GM23338 (cell line): ENCODE data around the gene LRRC25. TPM values are rescaled to one million over a fixed set of nuclear protein-coding genes. Genes with fewer than 3 reads are reported as not detected.

Experiments
- CREB1 ChIP-seq: fragments of 250-450 bp; sonication (Bioruptor Pico); IDR thresholded peaks from 2 replicates; pipeline ENCODE4 v1.5.0; 2020; ENCODE audit warnings: low read depth, mild to moderate bottlenecking, moderate library complexity
- EZH2phosphoT487 ChIP-seq: fragments of 200-600 bp; sonication (generic); IDR thresholded peaks from one replicate; pipeline ENCODE4 v1.8.1; 2018; ENCODE audit warnings: antibody characterized with exemption; ENCODE audit not compliant: unreplicated experiment
- NANOG ChIP-seq: IDR thresholded peaks from 2 replicates; pipeline ENCODE4 v1.6.1; 2016; ENCODE audit warnings: antibody characterized with exemption, borderline replicate concordance
- POLR2AphosphoS5 ChIP-seq: IDR thresholded peaks from 2 replicates; pipeline ENCODE4 v1.6.1; 2016; ENCODE audit warnings: antibody characterized with exemption, low read depth
- STAT1 ChIP-seq: IDR thresholded peaks from one replicate; pipeline ENCODE4 v1.6.1; 2016; ENCODE audit warnings: antibody characterized with exemption; ENCODE audit not compliant: unreplicated experiment
- ZNF114 ChIP-seq: fragments of 250-450 bp; sonication (Bioruptor Pico); IDR thresholded peaks from 2 replicates; pipeline ENCODE4 v1.5.0; 2020; ENCODE audit warnings: mild to moderate bottlenecking, moderate library complexity
- ZNF331 ChIP-seq: fragments of 250-450 bp; sonication (Bioruptor Pico); IDR thresholded peaks from 2 replicates; pipeline ENCODE4 v1.5.0; 2020; ENCODE audit warnings: low read depth, mild to moderate bottlenecking, moderate library complexity
- polyA plus RNA-seq: library from polyadenylated mRNA; unstranded; fragments of >200 nt; fragmentation: Nextera tagmentation; extraction: Ambion mirVana; gene quantifications from 2 replicates; pipeline ENCODE4 v1.2.1, GENCODE V29; 2016
- total RNA-seq: library from RNA; depleted of rRNA; stranded (reverse); fragments of >200 nt; shearing (Covaris generic); gene quantifications from 2 replicates; pipeline ENCODE4 v1.2.3, GENCODE V29; 2014
- TF ChIP-seq, protein P1 (sequence below): fragments of 250-450 bp; sonication (Bioruptor Pico); IDR thresholded peaks from 2 replicates; pipeline ENCODE4 v1.5.0; 2020; ENCODE audit warnings: mild to moderate bottlenecking, moderate library complexity
- TF ChIP-seq, protein P2 (sequence below): IDR thresholded peaks from one replicate; pipeline ENCODE4 v1.6.1; 2018; ENCODE audit warnings: antibody characterized with exemption; ENCODE audit not compliant: unreplicated experiment

Gene LRRC25
- total and polyA plus RNA-seq, 2 experiments from 2014 or later = 0.17 to 0.24 TPM

GRCh38 chr19:18368504-18369222 lies 28.8 kb downstream of the LRRC25 start (continued):
- TF ChIP-seq, protein P1, sequence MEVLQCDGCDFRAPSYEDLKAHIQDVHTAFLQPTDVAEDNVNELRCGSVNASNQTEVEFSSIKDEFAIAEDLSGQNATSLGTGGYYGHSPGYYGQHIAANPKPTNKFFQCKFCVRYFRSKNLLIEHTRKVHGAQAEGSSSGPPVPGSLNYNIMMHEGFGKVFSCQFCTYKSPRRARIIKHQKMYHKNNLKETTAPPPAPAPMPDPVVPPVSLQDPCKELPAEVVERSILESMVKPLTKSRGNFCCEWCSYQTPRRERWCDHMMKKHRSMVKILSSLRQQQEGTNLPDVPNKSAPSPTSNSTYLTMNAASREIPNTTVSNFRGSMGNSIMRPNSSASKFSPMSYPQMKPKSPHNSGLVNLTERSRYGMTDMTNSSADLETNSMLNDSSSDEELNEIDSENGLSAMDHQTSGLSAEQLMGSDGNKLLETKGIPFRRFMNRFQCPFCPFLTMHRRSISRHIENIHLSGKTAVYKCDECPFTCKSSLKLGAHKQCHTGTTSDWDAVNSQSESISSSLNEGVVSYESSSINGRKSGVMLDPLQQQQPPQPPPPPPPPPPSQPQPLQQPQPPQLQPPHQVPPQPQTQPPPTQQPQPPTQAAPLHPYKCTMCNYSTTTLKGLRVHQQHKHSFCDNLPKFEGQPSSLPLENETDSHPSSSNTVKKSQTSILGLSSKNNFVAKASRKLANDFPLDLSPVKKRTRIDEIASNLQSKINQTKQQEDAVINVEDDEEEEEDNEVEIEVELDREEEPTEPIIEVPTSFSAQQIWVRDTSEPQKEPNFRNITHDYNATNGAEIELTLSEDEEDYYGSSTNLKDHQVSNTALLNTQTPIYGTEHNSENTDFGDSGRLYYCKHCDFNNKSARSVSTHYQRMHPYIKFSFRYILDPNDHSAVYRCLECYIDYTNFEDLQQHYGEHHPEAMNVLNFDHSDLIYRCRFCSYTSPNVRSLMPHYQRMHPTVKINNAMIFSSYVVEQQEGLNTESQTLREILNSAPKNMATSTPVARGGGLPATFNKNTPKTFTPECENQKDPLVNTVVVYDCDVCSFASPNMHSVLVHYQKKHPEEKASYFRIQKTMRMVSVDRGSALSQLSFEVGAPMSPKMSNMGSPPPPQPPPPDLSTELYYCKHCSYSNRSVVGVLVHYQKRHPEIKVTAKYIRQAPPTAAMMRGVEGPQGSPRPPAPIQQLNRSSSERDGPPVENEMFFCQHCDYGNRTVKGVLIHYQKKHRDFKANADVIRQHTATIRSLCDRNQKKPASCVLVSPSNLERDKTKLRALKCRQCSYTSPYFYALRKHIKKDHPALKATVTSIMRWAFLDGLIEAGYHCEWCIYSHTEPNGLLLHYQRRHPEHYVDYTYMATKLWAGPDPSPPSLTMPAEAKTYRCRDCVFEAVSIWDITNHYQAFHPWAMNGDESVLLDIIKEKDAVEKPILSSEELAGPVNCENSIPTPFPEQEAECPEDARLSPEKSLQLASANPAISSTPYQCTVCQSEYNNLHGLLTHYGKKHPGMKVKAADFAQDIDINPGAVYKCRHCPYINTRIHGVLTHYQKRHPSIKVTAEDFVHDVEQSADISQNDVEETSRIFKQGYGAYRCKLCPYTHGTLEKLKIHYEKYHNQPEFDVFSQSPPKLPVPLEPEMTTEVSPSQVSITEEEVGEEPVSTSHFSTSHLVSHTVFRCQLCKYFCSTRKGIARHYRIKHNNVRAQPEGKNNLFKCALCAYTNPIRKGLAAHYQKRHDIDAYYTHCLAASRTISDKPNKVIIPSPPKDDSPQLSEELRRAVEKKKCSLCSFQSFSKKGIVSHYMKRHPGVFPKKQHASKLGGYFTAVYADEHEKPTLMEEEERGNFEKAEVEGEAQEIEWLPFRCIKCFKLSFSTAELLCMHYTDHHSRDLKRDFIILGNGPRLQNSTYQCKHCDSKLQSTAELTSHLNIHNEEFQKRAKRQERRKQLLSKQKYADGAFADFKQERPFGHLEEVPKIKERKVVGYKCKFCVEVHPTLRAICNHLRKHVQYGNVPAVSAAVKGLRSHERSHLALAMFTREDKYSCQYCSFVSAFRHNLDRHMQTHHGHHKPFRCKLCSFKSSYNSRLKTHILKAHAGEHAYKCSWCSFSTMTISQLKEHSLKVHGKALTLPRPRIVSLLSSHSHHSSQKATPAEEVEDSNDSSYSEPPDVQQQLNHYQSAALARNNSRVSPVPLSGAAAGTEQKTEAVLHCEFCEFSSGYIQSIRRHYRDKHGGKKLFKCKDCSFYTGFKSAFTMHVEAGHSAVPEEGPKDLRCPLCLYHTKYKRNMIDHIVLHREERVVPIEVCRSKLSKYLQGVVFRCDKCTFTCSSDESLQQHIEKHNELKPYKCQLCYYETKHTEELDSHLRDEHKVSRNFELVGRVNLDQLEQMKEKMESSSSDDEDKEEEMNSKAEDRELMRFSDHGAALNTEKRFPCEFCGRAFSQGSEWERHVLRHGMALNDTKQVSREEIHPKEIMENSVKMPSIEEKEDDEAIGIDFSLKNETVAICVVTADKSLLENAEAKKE (CRISPR knock-in tag) = no peak
- TF ChIP-seq EZH2phosphoT487 = no peak
- no peak for TF ChIP-seq NANOG
- no peak for TF ChIP-seq ZNF331 (CRISPR knock-in tag)
- no peak for TF ChIP-seq ZNF114 (CRISPR knock-in tag)
- TF ChIP-seq, protein P2, sequence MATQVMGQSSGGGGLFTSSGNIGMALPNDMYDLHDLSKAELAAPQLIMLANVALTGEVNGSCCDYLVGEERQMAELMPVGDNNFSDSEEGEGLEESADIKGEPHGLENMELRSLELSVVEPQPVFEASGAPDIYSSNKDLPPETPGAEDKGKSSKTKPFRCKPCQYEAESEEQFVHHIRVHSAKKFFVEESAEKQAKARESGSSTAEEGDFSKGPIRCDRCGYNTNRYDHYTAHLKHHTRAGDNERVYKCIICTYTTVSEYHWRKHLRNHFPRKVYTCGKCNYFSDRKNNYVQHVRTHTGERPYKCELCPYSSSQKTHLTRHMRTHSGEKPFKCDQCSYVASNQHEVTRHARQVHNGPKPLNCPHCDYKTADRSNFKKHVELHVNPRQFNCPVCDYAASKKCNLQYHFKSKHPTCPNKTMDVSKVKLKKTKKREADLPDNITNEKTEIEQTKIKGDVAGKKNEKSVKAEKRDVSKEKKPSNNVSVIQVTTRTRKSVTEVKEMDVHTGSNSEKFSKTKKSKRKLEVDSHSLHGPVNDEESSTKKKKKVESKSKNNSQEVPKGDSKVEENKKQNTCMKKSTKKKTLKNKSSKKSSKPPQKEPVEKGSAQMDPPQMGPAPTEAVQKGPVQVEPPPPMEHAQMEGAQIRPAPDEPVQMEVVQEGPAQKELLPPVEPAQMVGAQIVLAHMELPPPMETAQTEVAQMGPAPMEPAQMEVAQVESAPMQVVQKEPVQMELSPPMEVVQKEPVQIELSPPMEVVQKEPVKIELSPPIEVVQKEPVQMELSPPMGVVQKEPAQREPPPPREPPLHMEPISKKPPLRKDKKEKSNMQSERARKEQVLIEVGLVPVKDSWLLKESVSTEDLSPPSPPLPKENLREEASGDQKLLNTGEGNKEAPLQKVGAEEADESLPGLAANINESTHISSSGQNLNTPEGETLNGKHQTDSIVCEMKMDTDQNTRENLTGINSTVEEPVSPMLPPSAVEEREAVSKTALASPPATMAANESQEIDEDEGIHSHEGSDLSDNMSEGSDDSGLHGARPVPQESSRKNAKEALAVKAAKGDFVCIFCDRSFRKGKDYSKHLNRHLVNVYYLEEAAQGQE = no peak
- TF ChIP-seq POLR2AphosphoS5 = no peak
- TF ChIP-seq CREB1 (CRISPR knock-in tag) = no peak
- no peak for TF ChIP-seq STAT1
